SK-MEL-5 (cell line): ENCODE data around the gene ARID1B. TPM values are rescaled to one million over a fixed set of nuclear protein-coding genes. Genes with fewer than 3 reads are reported as not detected.

Experiments
- DNase-seq: peaks from one replicate; pipeline ENCODE4 v3.0.0-alpha.2; 2016; ENCODE audit warnings: low read depth, low spot score
- in situ Hi-C: cut with HindIII; loops from 2 replicates; pipeline ENCODE4 v1.10.0; 2016; ENCODE audit warnings: low sequenced_read_pairs, high pct_unique_total_duplicates, low pct_unique_long_range_greater_than_20kb
- total RNA-seq: library from RNA; depleted of rRNA; stranded (reverse); fragments of >200 nt; shearing (Covaris generic); gene quantifications from 2 replicates; pipeline ENCODE4 v1.2.3, GENCODE V29; 2014

Gene ARID1B
- total RNA-seq, 1 experiment from 2014 or later, result 20.0 TPM

DNA sequence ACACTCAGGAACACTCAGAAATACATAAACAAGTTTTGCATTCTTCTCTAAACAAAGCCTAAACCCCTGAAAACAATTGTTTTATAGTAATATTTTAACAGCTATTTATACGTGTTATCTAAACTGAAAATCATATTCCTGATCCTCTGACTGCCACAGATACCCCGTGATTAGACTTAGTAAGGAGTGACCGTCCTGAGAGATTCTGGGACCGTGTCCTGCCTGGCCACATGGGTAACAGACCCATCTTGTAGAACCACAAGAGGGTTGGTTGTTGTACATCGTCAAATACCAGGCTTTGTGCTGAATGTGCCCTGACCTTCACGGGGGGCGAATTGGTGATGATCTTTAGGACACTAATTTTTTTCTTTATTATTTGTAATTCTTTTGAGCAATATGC is 331.7 kb downstream of the ARID1B start:
- in situ Hi-C loops, result no loop called here

DNA sequence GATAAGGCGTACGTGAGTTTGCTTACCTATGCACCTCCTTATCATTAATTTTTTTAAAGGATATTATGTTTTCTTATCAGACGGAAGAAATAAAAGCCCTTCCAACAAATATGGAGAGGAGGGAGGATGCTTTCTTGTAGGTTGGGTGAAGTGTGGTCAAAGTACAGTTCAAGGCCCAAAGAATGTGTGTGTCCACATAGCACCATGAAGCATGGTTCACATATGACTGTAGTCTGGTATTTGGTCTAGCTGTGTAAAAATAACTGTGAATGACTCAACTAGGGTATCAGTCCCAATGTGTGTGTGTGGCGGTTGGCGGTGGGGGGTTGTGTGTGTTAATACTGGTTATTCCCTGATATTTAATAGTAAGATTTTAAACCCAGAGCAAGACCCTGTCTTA is 333.4 kb downstream of the ARID1B start:
- no peak for DNase-seq

More for the DNA sequence above, 331.7 kb downstream of the ARID1B start:
- DNase-seq, result peak; percentile 76

GRCh38 chr6:157113389-157113788 is 336.2 kb downstream of the ARID1B start:
- no peak for DNase-seq
- in situ Hi-C loops, result no loop called here

More for the DNA sequence above, 333.4 kb downstream of the ARID1B start:
- in situ Hi-C loops, result no loop called here

DNA sequence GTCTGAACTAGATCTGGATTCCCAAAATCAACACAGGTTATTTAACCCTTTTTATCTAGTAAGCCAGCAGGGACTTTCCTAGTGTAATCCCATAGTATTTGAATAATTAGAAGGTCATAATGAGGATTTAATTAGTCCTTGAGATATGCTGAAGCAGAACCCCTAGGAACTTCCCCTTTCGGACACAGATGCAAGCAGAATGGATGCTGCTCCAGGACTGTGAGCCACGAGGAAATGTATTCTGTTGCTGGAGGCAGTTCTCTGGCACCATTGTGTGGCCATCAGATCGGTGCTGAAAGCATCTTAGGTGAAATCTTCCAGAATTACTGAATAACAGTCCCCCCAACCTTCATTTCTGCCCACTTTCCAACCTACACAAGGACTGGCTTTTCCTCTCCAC is 339.2 kb downstream of the ARID1B start:
- in situ Hi-C loops, result no loop called here

DNA sequence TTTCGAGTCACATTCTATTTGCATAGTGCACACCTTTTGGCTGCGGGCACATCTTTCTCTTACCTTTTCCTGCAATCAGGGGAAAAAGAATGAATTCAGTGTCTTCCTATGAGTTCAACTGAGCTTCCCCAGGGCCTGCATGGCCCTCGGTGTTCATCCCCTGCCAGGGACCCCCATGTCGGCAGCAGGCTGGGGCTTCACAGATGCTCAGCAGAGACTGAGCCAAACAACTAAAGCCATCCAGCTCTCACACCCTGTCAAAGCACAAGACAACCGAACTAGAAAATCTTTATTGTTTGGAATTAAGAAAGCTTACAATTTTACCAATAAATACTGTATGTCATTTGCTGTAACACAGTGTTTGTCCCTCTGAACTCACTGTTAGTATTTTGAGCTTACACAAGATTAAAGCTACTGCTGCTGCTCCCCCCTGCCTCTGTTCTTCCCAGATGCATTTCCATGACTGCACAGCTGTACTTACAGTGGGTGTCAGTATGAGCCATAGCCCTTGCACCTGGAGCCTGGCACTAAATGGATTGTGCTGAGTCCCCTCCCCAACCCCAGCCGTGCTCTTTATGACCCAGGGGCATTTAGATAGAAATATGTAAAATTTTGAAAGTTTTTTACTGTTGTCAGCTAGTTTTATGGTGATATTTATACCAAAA is 340.4 kb downstream of the ARID1B start:
- no peak for DNase-seq
- in situ Hi-C loops, result no loop called here

More for the DNA sequence above, 339.2 kb downstream of the ARID1B start:
- DNase-seq, result no peak

GRCh38 chr6:157119502-157120027 is 342.4 kb downstream of the ARID1B start:
- in situ Hi-C loops, result no loop called here
- no peak for DNase-seq

DNA sequence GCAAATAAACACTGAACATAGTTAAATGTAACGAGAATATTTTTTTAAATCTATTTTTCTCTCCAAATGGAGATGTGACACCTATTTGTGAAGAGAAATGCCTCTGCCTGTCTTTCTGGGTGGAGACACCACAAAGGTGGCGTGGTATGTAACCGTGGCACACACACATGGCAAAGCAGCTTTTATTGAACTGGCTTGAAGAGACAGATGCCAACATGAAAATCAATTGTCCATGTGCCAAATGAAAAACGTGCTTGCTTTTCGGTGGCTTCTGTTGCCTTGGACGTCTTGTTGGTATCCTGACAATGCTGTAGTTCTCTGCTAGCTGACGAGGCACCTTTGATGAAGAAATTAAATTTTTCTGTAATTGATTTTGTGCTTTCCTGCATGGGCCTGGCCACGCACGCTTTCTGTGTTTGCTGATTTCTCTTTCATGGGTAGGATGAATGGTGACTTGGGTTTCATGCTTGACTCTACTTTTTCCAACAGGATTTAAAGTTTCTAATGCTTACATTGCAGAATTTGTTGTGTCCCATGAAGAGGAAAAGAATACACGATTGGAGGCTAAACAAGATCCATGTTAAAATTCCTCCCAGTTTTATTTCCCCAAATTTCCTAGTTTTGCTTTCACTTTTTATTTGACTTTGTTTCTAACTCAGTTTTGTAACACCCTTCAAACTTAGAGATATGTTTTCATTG is 343.5 kb downstream of the ARID1B start:
- no peak for DNase-seq
- in situ Hi-C loops, result no loop called here

DNA sequence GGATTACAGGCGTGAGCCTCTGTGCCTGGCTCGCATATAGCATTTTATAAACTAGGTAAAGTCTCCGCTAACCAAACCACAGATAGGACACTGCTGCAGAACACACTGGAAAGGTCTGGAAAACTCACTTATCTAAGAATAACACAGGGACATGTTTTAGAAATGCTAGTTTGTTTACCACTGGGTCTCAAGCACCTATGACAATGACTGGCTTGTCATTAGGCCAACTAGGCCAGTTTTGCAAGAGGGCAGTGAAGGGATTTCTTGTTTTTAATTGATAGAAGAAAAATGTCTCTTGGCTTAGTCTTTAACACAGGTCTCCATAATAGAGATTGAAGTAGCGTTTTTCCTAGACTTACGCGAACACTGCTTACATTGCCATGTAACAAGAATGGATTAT is 344.7 kb downstream of the ARID1B start:
- no peak for DNase-seq
- in situ Hi-C loops, result no loop called here

DNA sequence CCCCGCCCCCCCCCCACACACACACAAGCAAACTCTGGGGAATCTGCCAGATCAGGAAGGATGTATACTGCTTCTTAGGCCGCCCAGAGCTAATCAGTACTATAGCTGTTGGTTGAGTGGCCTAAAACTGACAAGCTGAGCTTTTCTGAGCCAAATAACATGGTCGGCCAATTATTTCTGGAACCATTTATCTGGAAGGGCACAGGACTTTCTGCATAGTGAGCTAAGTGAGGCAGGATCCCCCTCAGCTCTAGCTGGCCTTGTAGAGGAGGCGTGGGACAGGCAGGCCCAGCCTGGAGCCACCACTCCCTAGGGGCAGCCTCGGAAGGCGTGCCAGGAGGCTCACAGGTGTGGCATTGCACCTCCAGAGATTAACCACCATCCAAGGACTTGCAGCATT is 346.1 kb downstream of the ARID1B start:
- DNase-seq, result no peak
- in situ Hi-C loops, result no loop called here

GRCh38 chr6:157124485-157125254 is 347.5 kb downstream of the ARID1B start:
- no peak for DNase-seq
- in situ Hi-C loops, result no loop called here

DNA sequence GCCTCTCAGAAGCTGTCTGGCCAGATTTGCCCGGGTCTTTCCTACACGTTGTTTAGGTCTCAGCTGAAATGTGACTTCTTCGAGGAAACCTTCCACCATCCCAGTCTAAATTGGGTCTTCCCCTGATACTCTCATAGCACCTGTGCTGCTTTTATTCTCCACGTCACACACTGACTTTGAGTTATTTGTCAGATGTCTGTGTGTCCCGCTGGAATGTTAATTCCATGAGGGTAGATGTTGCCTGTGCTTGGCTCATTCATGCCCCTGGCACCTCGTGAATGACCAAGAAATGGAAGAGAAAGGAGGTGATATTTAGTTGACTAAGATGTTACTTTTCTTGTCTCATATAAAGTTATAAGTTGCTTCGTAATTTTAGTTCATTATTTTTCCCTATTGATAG is 348.4 kb downstream of the ARID1B start:
- no peak for DNase-seq
- in situ Hi-C loops, result no loop called here

- DNase-seq, result no peak
- in situ Hi-C loops, result no loop called here
These were observed 349.3 kb downstream of the ARID1B start for GRCh38 chr6:157126183-157127098.

DNA sequence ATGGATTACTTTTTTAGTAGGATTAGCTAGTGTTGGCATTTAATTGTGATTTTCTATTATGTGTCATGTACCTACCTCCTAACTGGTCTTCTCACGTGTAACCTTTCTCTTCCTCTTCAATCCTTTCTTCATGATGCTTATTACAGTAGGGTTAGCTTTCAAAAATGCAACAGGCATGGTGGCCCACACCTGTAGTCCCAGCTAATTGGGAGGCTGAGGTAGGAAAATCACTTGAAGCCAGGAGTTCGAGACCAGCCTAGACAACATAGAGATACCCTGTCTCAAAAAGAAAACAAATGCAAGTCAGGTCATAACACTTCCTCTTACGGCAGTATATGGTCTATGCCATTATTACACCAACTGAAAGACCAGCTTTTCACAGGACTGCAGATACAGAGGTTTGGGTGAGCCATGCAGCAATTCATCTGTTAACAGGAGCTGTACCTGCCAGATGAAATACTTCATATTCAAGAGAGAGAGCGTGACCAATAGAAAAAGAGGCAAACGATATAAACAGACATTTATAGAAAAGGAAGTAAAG is 351.1 kb downstream of the ARID1B start:
- DNase-seq, result no peak
- in situ Hi-C loops, result no loop called here

DNA sequence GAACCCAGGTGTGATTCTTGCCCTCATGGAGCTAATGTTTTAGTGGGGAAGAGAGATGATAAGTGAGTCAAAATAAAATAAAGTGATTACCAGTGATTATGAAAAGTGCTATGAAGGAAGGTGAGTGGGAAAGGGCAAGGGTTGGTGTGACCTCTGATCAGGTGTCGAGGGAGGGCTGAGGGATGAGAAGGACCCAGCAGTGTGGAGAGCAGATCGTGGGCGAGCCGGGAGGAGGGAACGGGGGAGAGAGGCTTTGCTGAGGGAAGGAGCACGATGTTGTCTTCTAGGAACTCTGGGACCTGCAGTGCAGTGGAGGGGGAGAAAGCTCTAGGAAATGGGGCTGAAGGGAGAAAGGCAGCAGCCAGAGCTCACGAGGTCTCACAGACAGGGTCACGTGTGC is 354.1 kb downstream of the ARID1B start:
- in situ Hi-C loops, result no loop called here
- DNase-seq, result no peak

- in situ Hi-C loops, result no loop called here
- no peak for DNase-seq
These were observed 356.7 kb downstream of the ARID1B start for GRCh38 chr6:157133856-157134255.

- in situ Hi-C loops, result no loop called here
- DNase-seq, result no peak
These were observed 357.3 kb downstream of the ARID1B start for GRCh38 chr6:157134402-157135047.

- DNase-seq, result no peak
- in situ Hi-C loops, result no loop called here
These were observed 358.5 kb downstream of the ARID1B start for GRCh38 chr6:157135691-157136090.
